Thyroid gland (tissue), 4 donors: ENCODE measurements around the gene PTPN9.

Source experiments
- POLR2A ChIP-seq, 2 donors: fragments of 450-650 bp; IDR thresholded peaks; one replicate each; pipeline ENCODE4 v1.6.1; 2017; ENCODE audit warnings: antibody characterized with exemption in 2 of 2, mild to moderate bottlenecking in 2 of 2, moderate library complexity in 1 of 2
- TF ChIP-seq, protein P1 (sequence below), 6 experiments: fragments of 200-600 bp in 3 of 6; fragments of 450-650 bp in 3 of 6; sonication (generic) in 3 of 6; IDR thresholded peaks; one replicate each; pipeline ENCODE4 v1.5.1; 2016 to 2019; ENCODE audit warnings: antibody characterized with exemption in 6 of 6, mild to moderate bottlenecking in 2 of 6, inconsistent platforms in 1 of 6, moderate library complexity in 1 of 6

DNA sequence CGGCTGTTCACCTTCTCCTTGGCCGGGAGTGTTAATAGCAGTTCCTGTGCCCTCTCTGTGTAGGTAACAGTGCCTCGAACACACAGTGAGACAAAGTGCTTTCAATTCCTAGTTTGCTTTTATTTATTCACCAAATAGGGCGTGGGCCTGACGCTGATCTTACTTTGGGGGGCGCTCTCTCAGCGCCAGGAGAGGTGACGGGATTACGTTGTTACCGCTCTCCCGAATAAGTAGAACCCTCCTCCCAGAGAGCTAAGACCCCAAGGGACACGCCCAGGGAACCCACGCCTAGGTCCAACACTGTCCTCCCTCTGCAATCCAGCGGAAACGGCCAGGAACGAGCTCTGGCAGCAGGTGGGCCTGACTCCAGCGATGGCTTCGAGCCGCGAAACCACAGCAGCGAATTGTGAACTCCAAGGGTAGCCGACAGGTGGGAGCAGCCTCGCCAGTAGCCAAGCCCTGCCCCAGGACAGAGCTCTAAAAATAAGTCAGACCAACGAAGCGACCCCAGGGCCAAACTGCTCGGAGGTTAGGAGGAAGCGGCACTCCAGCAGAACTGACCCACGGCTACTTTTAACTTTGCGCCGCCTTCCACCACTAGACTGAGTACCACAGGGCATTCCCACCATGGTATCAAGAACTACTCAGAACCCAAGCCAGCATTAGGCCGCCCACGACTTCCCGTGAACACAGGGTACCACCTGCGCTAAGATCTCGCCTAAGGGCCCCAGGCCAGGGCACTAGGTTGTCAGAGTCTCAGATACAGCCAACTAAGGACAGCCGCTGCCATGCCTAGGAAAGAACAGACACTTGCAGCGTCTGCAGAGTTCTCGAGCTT is 126.0 kb downstream of the PTPN9 start:
- TF ChIP-seq, protein P1, sequence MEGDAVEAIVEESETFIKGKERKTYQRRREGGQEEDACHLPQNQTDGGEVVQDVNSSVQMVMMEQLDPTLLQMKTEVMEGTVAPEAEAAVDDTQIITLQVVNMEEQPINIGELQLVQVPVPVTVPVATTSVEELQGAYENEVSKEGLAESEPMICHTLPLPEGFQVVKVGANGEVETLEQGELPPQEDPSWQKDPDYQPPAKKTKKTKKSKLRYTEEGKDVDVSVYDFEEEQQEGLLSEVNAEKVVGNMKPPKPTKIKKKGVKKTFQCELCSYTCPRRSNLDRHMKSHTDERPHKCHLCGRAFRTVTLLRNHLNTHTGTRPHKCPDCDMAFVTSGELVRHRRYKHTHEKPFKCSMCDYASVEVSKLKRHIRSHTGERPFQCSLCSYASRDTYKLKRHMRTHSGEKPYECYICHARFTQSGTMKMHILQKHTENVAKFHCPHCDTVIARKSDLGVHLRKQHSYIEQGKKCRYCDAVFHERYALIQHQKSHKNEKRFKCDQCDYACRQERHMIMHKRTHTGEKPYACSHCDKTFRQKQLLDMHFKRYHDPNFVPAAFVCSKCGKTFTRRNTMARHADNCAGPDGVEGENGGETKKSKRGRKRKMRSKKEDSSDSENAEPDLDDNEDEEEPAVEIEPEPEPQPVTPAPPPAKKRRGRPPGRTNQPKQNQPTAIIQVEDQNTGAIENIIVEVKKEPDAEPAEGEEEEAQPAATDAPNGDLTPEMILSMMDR (IDR thresholded peaks at IDR 0.05), result no peak
- no peak for TF ChIP-seq POLR2A (IDR thresholded peaks at IDR 0.05)
